SK-N-SH (cell line): ENCODE data around the gene GDF2. TPM values are rescaled to one million over a fixed set of nuclear protein-coding genes. Genes with fewer than 3 reads are reported as not detected.

Source experiments
- CTCF ChIA-PET: fragments of 300-600, 350-600 bp; formaldehyde crosslinking; extraction: SDS; loops from one replicate; lab custom pipeline; 2021; lab: Yijun Ruan, JAX
- POLR2A ChIA-PET: fragments of 350-600 bp; sonication (Branson Sonifier 250); formaldehyde crosslinking; extraction: SDS; loops from one replicate; lab custom pipeline; 2020; ENCODE audit warnings: antibody characterized with exemption, inconsistent platforms; lab: Yijun Ruan, JAX
- DNase-seq: peaks from one replicate; pipeline ENCODE4 v3.0.0; 2012
- H2AFZ ChIP-seq: fragments of 200-600 bp; sonication (generic); 2 replicates; pipeline ENCODE4 v1.8.1; 2016; ENCODE audit warnings: antibody characterized with exemption, mild to moderate bottlenecking, low read depth
- H3F3A ChIP-seq: fragments of 200-600 bp; sonication (generic); replicated peaks from 2 replicates; pipeline ENCODE3; 2016; ENCODE audit warnings: antibody characterized with exemption, mild to moderate bottlenecking; ENCODE audit not compliant: insufficient read depth
- H3K27ac ChIP-seq, 2 experiments: fragments of 200-500 bp in 1 of 2; fragments of 200-600 bp in 1 of 2; sonication (Bioruptor generic) in 1 of 2; sonication (generic), shearing (Covaris generic) in 1 of 2; 2 replicates each; pipeline versions ENCODE4 v1.5.1 to v1.6.1; 2014 to 2016; ENCODE audit warnings: low read depth in 2 of 2, inconsistent platforms in 1 of 2, low read length in 1 of 2, mild to moderate bottlenecking in 1 of 2, mixed read lengths in 1 of 2
- H3K27me3 ChIP-seq: fragments of 200-600 bp; sonication (generic), shearing (Covaris generic); 2 replicates; pipeline ENCODE4 v1.6.1; 2016; ENCODE audit warnings: mixed run types; ENCODE audit not compliant: insufficient read depth
- H3K36me3 ChIP-seq, 2 experiments: fragments of 200-500 bp in 1 of 2; fragments of 200-600 bp in 1 of 2; sonication (Bioruptor generic) in 1 of 2; sonication (generic) in 1 of 2; replicated peaks in 1 of 2; 2 replicates each; pipeline versions ENCODE3 to v1.5.1; 2014 to 2016; ENCODE audit warnings: low read length in 1 of 2, mild to moderate bottlenecking in 1 of 2; ENCODE audit not compliant: insufficient read depth in 2 of 2, control insufficient read depth in 1 of 2
- H3K4me1 ChIP-seq, 2 experiments: fragments of 200-500 bp in 1 of 2; fragments of 200-600 bp in 1 of 2; sonication (Bioruptor generic) in 1 of 2; sonication (generic), shearing (Covaris generic) in 1 of 2; 2 replicates each; pipeline versions ENCODE4 v1.5.1 to v1.6.1; 2014 to 2016; ENCODE audit warnings: low read depth in 1 of 2, low read length in 1 of 2, mixed run types in 1 of 2; ENCODE audit not compliant: insufficient read depth in 2 of 2, control insufficient read depth in 1 of 2
- H3K4me2 ChIP-seq: fragments of 200-600 bp; sonication (generic), shearing (Covaris generic); 2 replicates; pipeline ENCODE4 v1.6.1; 2017; ENCODE audit warnings: mixed run types
- H3K4me3 ChIP-seq, 2 experiments: fragments of 200-500 bp in 1 of 2; fragments of 200-600 bp in 1 of 2; sonication (Bioruptor generic) in 1 of 2; sonication (generic), shearing (Covaris generic) in 1 of 2; 2 replicates each; pipeline versions ENCODE4 v1.5.1 to v1.8.1; 2014 to 2016; ENCODE audit warnings: low read depth in 2 of 2, inconsistent platforms in 1 of 2, low read length in 1 of 2, mild to moderate bottlenecking in 1 of 2, mixed read lengths in 1 of 2, moderate library complexity in 1 of 2
- H3K79me2 ChIP-seq: fragments of 200-600 bp; sonication (generic); 2 replicates; pipeline ENCODE4 v1.8.1; 2017; ENCODE audit warnings: mild to moderate bottlenecking; ENCODE audit not compliant: insufficient read depth
- H3K9ac ChIP-seq: fragments of 200-600 bp; sonication (generic); 2 replicates; pipeline ENCODE4 v1.6.1; 2017; ENCODE audit warnings: mixed run types
- H3K9me2 ChIP-seq: fragments of 200-600 bp; sonication (generic); 2 replicates; pipeline ENCODE4 v1.6.1; 2017; ENCODE audit warnings: mixed run types
- H3K9me3 ChIP-seq: fragments of 200-600 bp; sonication (generic); 2 replicates; pipeline ENCODE4 v1.6.1; 2017; ENCODE audit warnings: mixed run types, mild to moderate bottlenecking, moderate library complexity
- H4K20me1 ChIP-seq: fragments of 200-600 bp; sonication (generic); 2 replicates; pipeline ENCODE4 v1.6.1; 2017; ENCODE audit warnings: mild to moderate bottlenecking, mixed run types; ENCODE audit not compliant: insufficient read depth
- EP300 ChIP-seq, 2 experiments: IDR thresholded peaks; 2 replicates each; pipeline versions ENCODE4 v1.4.0 to v1.6.1; 2012; ENCODE audit warnings: borderline replicate concordance in 1 of 2, low read depth in 1 of 2, low read length in 1 of 2
- FOXJ3 ChIP-seq: sonication (generic); formaldehyde crosslinking; IDR thresholded peaks from 2 replicates; pipeline ENCODE4 v1.5.1; 2020; ENCODE audit warnings: mild to moderate bottlenecking, missing genetic modification reagents
- FOXM1 ChIP-seq: IDR thresholded peaks from 2 replicates; pipeline ENCODE4 v1.4.0; 2012; ENCODE audit warnings: low read depth, mild to moderate bottlenecking
- GATA2 ChIP-seq: sonication (generic); formaldehyde crosslinking; IDR thresholded peaks from 2 replicates; pipeline ENCODE4 v1.5.0; 2020; ENCODE audit warnings: mild to moderate bottlenecking, missing genetic modification reagents
- IRF3 ChIP-seq: fragments of 150-350 bp; IDR thresholded peaks from 2 replicates; pipeline ENCODE4 v1.6.1; 2016; ENCODE audit warnings: mild to moderate bottlenecking, low read depth, low read length
- MAX ChIP-seq: IDR thresholded peaks from 2 replicates; pipeline ENCODE4 v1.4.0; 2012; ENCODE audit warnings: low read depth
- MEF2A ChIP-seq: IDR thresholded peaks from 2 replicates; pipeline ENCODE4 v1.4.0; 2012; ENCODE audit warnings: low read depth, borderline replicate concordance
- MXI1 ChIP-seq: IDR thresholded peaks from 2 replicates; pipeline ENCODE4 v1.6.1; 2012; ENCODE audit warnings: mild to moderate bottlenecking, low read depth, low read length, improper control_type of control experiment
- PBX3 ChIP-seq: IDR thresholded peaks from 2 replicates; pipeline ENCODE4; 2012
- POLR2AphosphoS5 ChIP-seq: IDR thresholded peaks from 2 replicates; pipeline ENCODE4 v1.6.1; 2012; ENCODE audit warnings: low read depth, low read length
- RAD21 ChIP-seq: IDR thresholded peaks from 2 replicates; pipeline ENCODE4 v1.6.1; 2012; ENCODE audit warnings: mild to moderate bottlenecking, low read length
- RCOR1 ChIP-seq: fragments of 150-350 bp; IDR thresholded peaks from 2 replicates; pipeline ENCODE4 v1.6.1; 2017; ENCODE audit warnings: antibody characterized with exemption, low read length
- RFX5 ChIP-seq: IDR thresholded peaks from 2 replicates; pipeline ENCODE4 v1.6.1; 2012; ENCODE audit warnings: mild to moderate bottlenecking, improper control_type of control experiment, low read length
- SIN3A ChIP-seq: IDR thresholded peaks from 2 replicates; pipeline ENCODE4 v1.6.1; 2012; ENCODE audit warnings: low read depth, mild to moderate bottlenecking, low read length, moderate library complexity, borderline replicate concordance
- SMC3 ChIP-seq: IDR thresholded peaks from 2 replicates; pipeline ENCODE4 v1.6.1; 2012; ENCODE audit warnings: low read depth, low read length, improper control_type of control experiment
- TAF1 ChIP-seq: IDR thresholded peaks from 2 replicates; pipeline ENCODE4 v1.6.1; 2012; ENCODE audit warnings: low read depth, mild to moderate bottlenecking, low read length, moderate library complexity, borderline replicate concordance
- TEAD4 ChIP-seq: IDR thresholded peaks from 2 replicates; pipeline ENCODE4 v1.4.0; 2012; ENCODE audit warnings: mild to moderate bottlenecking, borderline replicate concordance; ENCODE audit not compliant: insufficient read depth
- USF2 ChIP-seq: fragments of 150-350 bp; IDR thresholded peaks from 2 replicates; pipeline ENCODE4 v1.6.1; 2017; ENCODE audit warnings: antibody characterized with exemption, low read length, low read depth, borderline replicate concordance
- YY1 ChIP-seq: IDR thresholded peaks from 2 replicates; pipeline ENCODE4 v1.4.0; 2012; ENCODE audit warnings: low read depth, mild to moderate bottlenecking
- WGBS: methylation state at CpG from one replicate; pipeline ENCODE4 v1.1.6; 2017; ENCODE audit warnings: low lambda C conversion rate; 5-methylcytosine and 5-hydroxymethylcytosine counted together
- polyA plus RNA-seq, 3 experiments: library from polyadenylated mRNA; depleted of rRNA; stranded (reverse); fragments of >200 nt; gene quantifications; 2 replicates each; pipeline ENCODE4 v1.2.3, GENCODE V29; 2012

The GDF2 gene
- polyA plus RNA-seq, 1 of the 3 experiments (the other 2 are of a cell fraction), result not detected

GRCh38 chr10:47349516-47349915, 27.3 kb downstream of the GDF2 start (continued):
- TF ChIP-seq IRF3 (no peak), SMC3 (no peak), GATA2 (no peak)

GRCh38 chr10:47349941-47350371, 27.7 kb downstream of the GDF2 start:
- no peak overlapping the region for H3K4me2 ChIP-seq
- H3K27me3 ChIP-seq, result peaks cover 25% of the 10 kb centered on the region
- no peak for DNase-seq
- no peaks in the 10 kb centered on the region for H3K9me2 ChIP-seq
- no peak overlapping the region for H3K4me3 ChIP-seq
- H3F3A ChIP-seq, result no peaks in the 10 kb centered on the region
- ChIA-PET CTCF (interaction anchor here (4.5 kb wide), 1 partner anchor 10 kb away, joined by 23 read pairs; no protein-coding TSS in a partner anchor), POLR2A (no interaction called here)
- 88% methylated on average over 21 of the region's 31 CpGs for WGBS
- no peaks in the 10 kb centered on the region for H4K20me1 ChIP-seq
- H3K79me2 ChIP-seq, result no peaks in the 10 kb centered on the region
- peaks cover 0 to 33% of the 10 kb centered on the region in 2 experiments; a peak in 2 of 4 replicates for H3K4me1 ChIP-seq
- H3K9ac ChIP-seq, result no peak overlapping the region
- no peak overlapping the region for H3K27ac ChIP-seq
- no peak for TF ChIP-seq GATA2
- no peak for TF ChIP-seq PBX3
- no peak for TF ChIP-seq FOXJ3 (CRISPR knock-in tag)
- TF ChIP-seq MEF2A, result no peak
- no peak for TF ChIP-seq RCOR1
- no peak for TF ChIP-seq USF2
- no peak for TF ChIP-seq POLR2AphosphoS5
- no peak for TF ChIP-seq RFX5
- TF ChIP-seq SIN3A, result no peak
- TF ChIP-seq YY1, result no peak
- TF ChIP-seq FOXM1, result no peak
- no peak for TF ChIP-seq EP300 (IDR thresholded peaks at IDR 0.05; ENCODE audit: borderline replicate concordance in 1 of 2, low read depth in 1 of 2, low read length in 1 of 2)
- no peak for TF ChIP-seq TAF1
- TF ChIP-seq MAX, result no peak
- no peak for TF ChIP-seq TEAD4
- TF ChIP-seq MXI1, result no peak
- TF ChIP-seq RAD21, result no peak
- no peaks in the 10 kb centered on the region for H3K9me3 ChIP-seq
- no peaks in the 10 kb centered on the region for H3K36me3 ChIP-seq
- H2AFZ ChIP-seq, result no peak overlapping the region
